Neuron (in vitro differentiated cells): ENCODE results near the gene KRTAP1-1.

Experiments used
- H2AFZ ChIP-seq: one replicate; pipeline ENCODE4 v1.6.1; 2013; ENCODE audit warnings: low read depth, mild to moderate bottlenecking, inconsistent platforms, low read length, moderate library complexity
- H3K27me3 ChIP-seq: one replicate; pipeline ENCODE4 v1.6.1; 2013; ENCODE audit warnings: low read length; ENCODE audit not compliant: insufficient read depth
- H3K36me3 ChIP-seq: one replicate; pipeline ENCODE4 v1.6.1; 2013; ENCODE audit warnings: low read length; ENCODE audit not compliant: insufficient read depth
- H3K4me1 ChIP-seq: one replicate; pipeline ENCODE4 v1.6.1; 2013; ENCODE audit warnings: low read length; ENCODE audit not compliant: insufficient read depth
- H3K4me3 ChIP-seq: 2 replicates; pipeline ENCODE4 v1.5.1; 2013; ENCODE audit warnings: mild to moderate bottlenecking, low read length, moderate library complexity
- H3K9me3 ChIP-seq: one replicate; pipeline ENCODE4 v1.6.1; 2013; ENCODE audit warnings: low read length

KRTAP1-1 gene

GRCh38 chr17:40995116-40995515, 46.1 kb downstream of the KRTAP1-1 start:
- H2AFZ ChIP-seq, result no peak overlapping the region
- H3K36me3 ChIP-seq, result no peaks in the 10 kb centered on the region
- no peaks in the 10 kb centered on the region for H3K27me3 ChIP-seq
- H3K4me1 ChIP-seq, result no peaks in the 10 kb centered on the region
- no peak overlapping the region for H3K4me3 ChIP-seq
- no peaks in the 10 kb centered on the region for H3K9me3 ChIP-seq

DNA sequence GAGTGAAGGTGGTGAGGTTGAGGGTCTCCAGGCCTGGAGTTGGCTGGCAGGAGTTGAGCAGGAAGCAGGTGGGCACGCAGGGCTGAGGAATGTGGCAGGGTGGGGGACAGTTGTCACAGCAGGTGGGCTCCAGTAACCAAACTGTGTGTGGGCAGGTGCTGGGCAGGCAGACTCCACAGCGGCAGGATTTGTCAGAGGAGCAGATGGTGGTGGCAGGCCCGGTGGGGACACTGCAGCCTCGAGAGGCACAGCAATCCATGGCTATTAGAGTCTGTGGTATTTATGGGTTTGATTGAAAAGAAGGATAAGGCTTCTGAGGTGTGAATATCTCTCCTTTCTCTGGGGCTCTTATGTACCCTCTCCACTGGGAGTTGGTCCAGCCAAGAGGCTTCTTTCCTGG, 47.4 kb downstream of the KRTAP1-1 start, which contains the start of gene KRTAP3-3:
KRTAP3-3 (minus strand) TSS at position 326 of the 400 bp plus-strand sequence; CDS start at position 259, 67 bp downstream.
- Histone ChIP-seq H3K4me3 (no peak within 1 kb of the TSS), H3K9me3 (no peaks in the 10 kb centered on the region), H2AFZ (no peak within 1 kb of the TSS), H3K4me1 (no peaks in the 10 kb centered on the region), H3K36me3 (no peaks in the 10 kb centered on the region), H3K27me3 (no peaks in the 10 kb centered on the region)

GRCh38 chr17:40993084-40993483, 48.2 kb downstream of the KRTAP1-1 start:
- Histone ChIP-seq H3K4me1 (no peaks in the 10 kb centered on the region), H3K4me3 (no peak overlapping the region)

DNA sequence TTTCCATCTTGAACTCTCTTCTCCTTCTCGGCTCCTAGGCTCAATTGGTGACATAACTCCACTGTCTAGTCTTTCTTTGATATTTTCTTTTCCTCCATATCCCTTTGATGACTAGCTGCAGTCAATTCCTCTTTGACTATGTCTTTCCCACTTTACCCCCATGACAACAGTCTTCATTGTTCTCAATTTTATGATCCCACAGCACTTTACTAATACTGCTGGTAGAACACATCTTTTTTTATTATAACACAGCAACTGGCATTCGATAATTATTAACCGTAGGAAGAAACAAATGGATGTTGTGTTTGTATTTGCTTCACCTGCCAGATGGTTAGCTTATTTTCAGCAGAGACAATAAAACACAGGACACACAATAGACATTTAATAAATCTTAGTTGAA, 48.6 kb downstream of the KRTAP1-1 start:
- Histone ChIP-seq H2AFZ (no peak overlapping the region), H3K36me3 (no peaks in the 10 kb centered on the region), H3K27me3 (no peaks in the 10 kb centered on the region)

More at GRCh38 chr17:40993084-40993483, 48.2 kb downstream of the KRTAP1-1 start:
- no peak overlapping the region for H2AFZ ChIP-seq
- no peaks in the 10 kb centered on the region for H3K27me3 ChIP-seq
- H3K9me3 ChIP-seq, result no peaks in the 10 kb centered on the region
- H3K36me3 ChIP-seq, result no peaks in the 10 kb centered on the region

More for the DNA sequence above, 48.6 kb downstream of the KRTAP1-1 start:
- H3K9me3 ChIP-seq, result no peaks in the 10 kb centered on the region
- no peaks in the 10 kb centered on the region for H3K4me1 ChIP-seq
- no peak overlapping the region for H3K4me3 ChIP-seq
